NT2/D1 (cell line): Measurements from ENCODE around the gene LAGE3.

Source experiments
- SUZ12 ChIP-seq: IDR thresholded peaks from 2 replicates; pipeline ENCODE4 v1.6.1; 2011; ENCODE audit not compliant: insufficient read length, insufficient read depth; ENCODE audit errors: extremely low read depth
- ZNF274 ChIP-seq: IDR thresholded peaks from 2 replicates; pipeline ENCODE4 v1.6.1; 2011; ENCODE audit warnings: mild to moderate bottlenecking, low read depth, low read length

DNA sequence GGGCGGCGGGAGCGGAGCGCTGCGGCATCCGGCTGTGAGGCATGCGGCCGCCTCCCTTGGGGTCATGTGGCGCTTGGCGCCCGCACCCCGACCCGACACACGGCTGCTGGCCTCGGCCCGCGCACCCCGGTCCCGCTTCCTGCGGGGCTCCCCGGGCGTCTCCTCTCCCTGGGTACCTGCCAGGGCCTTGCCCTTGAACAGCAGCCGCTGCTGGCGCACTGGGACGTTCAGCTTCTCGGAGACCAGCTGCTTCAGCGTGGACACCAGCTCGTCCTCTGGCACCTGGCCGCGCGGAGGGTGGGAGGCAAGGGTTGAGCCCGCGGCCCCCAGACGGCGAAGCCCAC is 6.9 kb upstream of the LAGE3 start:
- no peak for TF ChIP-seq SUZ12
- TF ChIP-seq ZNF274: no peak
